ENCODE measurements around the gene SLC16A10.
"Not testable (repeated sequence)": the region's sequence is repeated elsewhere in the genome, so short reads cannot be mapped to it uniquely, and the experiment has no call there.

SLC16A10 gene

GRCh38 chr6:111175109-111175508 is 87.8 kb downstream of the SLC16A10 start:
- no peak overlapping the region for H3K27ac Mint-ChIP-seq
- H3K27me3 Mint-ChIP-seq = no peaks in the 10 kb centered on the region
- H3K36me3 Mint-ChIP-seq = peaks cover 1% of the 10 kb centered on the region
- H3K4me1 Mint-ChIP-seq = peaks cover 19% of the 10 kb centered on the region
- no peak for DNase-seq
- H3K9me3 Mint-ChIP-seq = no peaks in the 10 kb centered on the region
- H3K4me3 Mint-ChIP-seq = no peak overlapping the region
- CTCF ChIA-PET = interaction anchor here (1.3 kb wide), 1 partner anchor 35 kb away, joined by 3 read pairs; no protein-coding TSS in a partner anchor

GRCh38 chr6:111176038-111176759 is 88.9 kb downstream of the SLC16A10 start:
- H3K9me3 Mint-ChIP-seq = no peaks in the 10 kb centered on the region
- no peak overlapping the region for H3K27ac Mint-ChIP-seq

GRCh38 chr6:111176760-111177099 is 89.4 kb downstream of the SLC16A10 start:
- CTCF ChIA-PET = no interaction called here

More at GRCh38 chr6:111176038-111176759, 88.9 kb downstream of the SLC16A10 start:
- Mint-ChIP-seq H3K36me3 (peaks cover 1% of the 10 kb centered on the region), H3K27me3 (no peaks in the 10 kb centered on the region), H3K4me3 (no peak overlapping the region), H3K4me1 (peaks cover 19% of the 10 kb centered on the region)
- DNase-seq = no peak
- CTCF ChIA-PET = no interaction called here

GRCh38 chr6:111177131-111177530 is 89.8 kb downstream of the SLC16A10 start:
- H3K4me3 Mint-ChIP-seq = no peak overlapping the region
- CTCF ChIA-PET = no interaction called here
- H3K36me3 Mint-ChIP-seq = peaks cover 1% of the 10 kb centered on the region
- H3K27me3 Mint-ChIP-seq = no peaks in the 10 kb centered on the region
- H3K9me3 Mint-ChIP-seq = no peaks in the 10 kb centered on the region
- H3K27ac Mint-ChIP-seq = no peak overlapping the region
- peaks cover 17% of the 10 kb centered on the region for H3K4me1 Mint-ChIP-seq
- no peak for DNase-seq

More at GRCh38 chr6:111176760-111177099, 89.4 kb downstream of the SLC16A10 start:
- H3K4me3 Mint-ChIP-seq = no peak overlapping the region
- no peak for DNase-seq
- H3K9me3 Mint-ChIP-seq = no peaks in the 10 kb centered on the region
- no peaks in the 10 kb centered on the region for H3K27me3 Mint-ChIP-seq
- no peak overlapping the region for H3K27ac Mint-ChIP-seq
- H3K36me3 Mint-ChIP-seq = peaks cover 1% of the 10 kb centered on the region
- H3K4me1 Mint-ChIP-seq = peaks cover 19% of the 10 kb centered on the region

- no peak for DNase-seq
- no peak overlapping the region for H3K27ac Mint-ChIP-seq
- H3K36me3 Mint-ChIP-seq = no peaks in the 10 kb centered on the region
- H3K27me3 Mint-ChIP-seq = no peaks in the 10 kb centered on the region
- CTCF ChIA-PET = no interaction called here
- no peak overlapping the region for H3K4me3 Mint-ChIP-seq
- H3K9me3 Mint-ChIP-seq = no peaks in the 10 kb centered on the region
- no peaks in the 10 kb centered on the region for H3K4me1 Mint-ChIP-seq
Observed at GRCh38 chr6:111183702-111184517, 96.6 kb downstream of the SLC16A10 start.

GRCh38 chr6:111184827-111185532 is 97.7 kb downstream of the SLC16A10 start:
- no peak for DNase-seq
- Mint-ChIP-seq H3K27ac (no peak overlapping the region), H3K4me3 (no peak overlapping the region), H3K4me1 (no peaks in the 10 kb centered on the region), H3K9me3 (peaks cover 2% of the 10 kb centered on the region), H3K36me3 (no peaks in the 10 kb centered on the region), H3K27me3 (no peaks in the 10 kb centered on the region)
- CTCF ChIA-PET = no interaction called here

- CTCF ChIA-PET = no interaction called here
- Mint-ChIP-seq H3K4me3 (no peak overlapping the region), H3K4me1 (no peaks in the 10 kb centered on the region), H3K36me3 (no peaks in the 10 kb centered on the region), H3K9me3 (peaks cover 3% of the 10 kb centered on the region), H3K27ac (no peak overlapping the region), H3K27me3 (no peaks in the 10 kb centered on the region)
- DNase-seq = no peak
Observed at GRCh38 chr6:111185954-111186353, 98.7 kb downstream of the SLC16A10 start.

- Mint-ChIP-seq H3K9me3 (peaks cover 6% of the 10 kb centered on the region), H3K27ac (no peak overlapping the region), H3K4me1 (no peaks in the 10 kb centered on the region), H3K27me3 (no peaks in the 10 kb centered on the region), H3K4me3 (no peak overlapping the region), H3K36me3 (no peaks in the 10 kb centered on the region)
- DNase-seq = no peak
- CTCF ChIA-PET = no interaction called here
Observed at GRCh38 chr6:111187874-111188273, 100.6 kb downstream of the SLC16A10 start.

GRCh38 chr6:111189666-111190210 is 102.4 kb downstream of the SLC16A10 start:
- H3K27ac Mint-ChIP-seq, H3K4me1 Mint-ChIP-seq, H3K4me3 Mint-ChIP-seq, H3K9me3 Mint-ChIP-seq, DNase-seq, H3K36me3 Mint-ChIP-seq, H3K27me3 Mint-ChIP-seq: not testable (repeated sequence)
- CTCF ChIA-PET = interaction anchor here (0.5 to 1.7 kb wide), 3 partner anchors 10 to 671 kb away, joined by 3 read pairs; no protein-coding TSS in a partner anchor

- H3K36me3 Mint-ChIP-seq = no peaks in the 10 kb centered on the region
Observed at GRCh38 chr6:111190637-111191036, 103.3 kb downstream of the SLC16A10 start.

GRCh38 chr6:111191136-111191535 is 103.8 kb downstream of the SLC16A10 start:
- H3K4me1 Mint-ChIP-seq, H3K36me3 Mint-ChIP-seq, DNase-seq, CTCF ChIA-PET, H3K27me3 Mint-ChIP-seq, H3K4me3 Mint-ChIP-seq, H3K9me3 Mint-ChIP-seq, H3K27ac Mint-ChIP-seq: not testable (repeated sequence)

More at GRCh38 chr6:111190637-111191036, 103.3 kb downstream of the SLC16A10 start:
- no peak overlapping the region for H3K27ac Mint-ChIP-seq
- H3K9me3 Mint-ChIP-seq = peaks cover 6% of the 10 kb centered on the region
- no peaks in the 10 kb centered on the region for H3K4me1 Mint-ChIP-seq
- CTCF ChIA-PET = no interaction called here
- H3K4me3 Mint-ChIP-seq = no peak overlapping the region
- no peaks in the 10 kb centered on the region for H3K27me3 Mint-ChIP-seq
- DNase-seq = no peak

GRCh38 chr6:111192911-111193555 is 105.7 kb downstream of the SLC16A10 start:
- Mint-ChIP-seq H3K9me3 (peaks cover 6% of the 10 kb centered on the region), H3K36me3 (no peaks in the 10 kb centered on the region), H3K27ac (no peak overlapping the region), H3K4me3 (no peak overlapping the region), H3K4me1 (no peaks in the 10 kb centered on the region), H3K27me3 (no peaks in the 10 kb centered on the region)
- no peak for DNase-seq
- CTCF ChIA-PET = no interaction called here

GRCh38 chr6:111195656-111196055 is 108.4 kb downstream of the SLC16A10 start:
- no peaks in the 10 kb centered on the region for H3K27me3 Mint-ChIP-seq
- no peak overlapping the region for H3K4me3 Mint-ChIP-seq
- no peak for DNase-seq
- no peaks in the 10 kb centered on the region for H3K36me3 Mint-ChIP-seq
- CTCF ChIA-PET = no interaction called here
- peaks cover 5% of the 10 kb centered on the region for H3K9me3 Mint-ChIP-seq
- no peak overlapping the region for H3K27ac Mint-ChIP-seq
- peaks cover 10% of the 10 kb centered on the region for H3K4me1 Mint-ChIP-seq

- no peak for DNase-seq
- no peaks in the 10 kb centered on the region for H3K27me3 Mint-ChIP-seq
- H3K9me3 Mint-ChIP-seq = no peaks in the 10 kb centered on the region
- H3K36me3 Mint-ChIP-seq = no peaks in the 10 kb centered on the region
- H3K4me3 Mint-ChIP-seq = no peak overlapping the region
- CTCF ChIA-PET = interaction anchor here (1.1 kb wide), 1 partner anchor 22 kb away, joined by 3 read pairs; no protein-coding TSS in a partner anchor
- peaks cover 22% of the 10 kb centered on the region for H3K4me1 Mint-ChIP-seq
- no peak overlapping the region for H3K27ac Mint-ChIP-seq
Observed at GRCh38 chr6:111198841-111199240, 111.5 kb downstream of the SLC16A10 start.

Data from activated naive CD4-positive, alpha-beta T cell treated with anti-CD3 and anti-CD28 coated beads, Interleukin-2, amount 10 ng/mL, durations not matched to agents 7 days and 5 days (primary cell).